HUES64 (cell line): Measurements from ENCODE around the gene CHMP2B.

Experiments
- H3K27ac ChIP-seq: 2 replicates; pipeline ENCODE4 v1.7.0; 2013; ENCODE audit warnings: low read depth, low read length, inconsistent platforms
- H3K27me3 ChIP-seq: 2 replicates; pipeline ENCODE4 v1.6.1; 2013; ENCODE audit warnings: mild to moderate bottlenecking, low read length; ENCODE audit not compliant: insufficient read depth
- H3K36me3 ChIP-seq: 2 replicates; pipeline ENCODE4 v1.6.1; 2013; ENCODE audit warnings: mild to moderate bottlenecking, low read length; ENCODE audit not compliant: insufficient read depth
- H3K4me1 ChIP-seq: 2 replicates; pipeline ENCODE4 v1.6.1; 2013; ENCODE audit warnings: mild to moderate bottlenecking, low read length, moderate library complexity; ENCODE audit not compliant: insufficient read depth
- H3K4me3 ChIP-seq: 2 replicates; pipeline ENCODE4 v1.5.1; 2013; ENCODE audit warnings: mild to moderate bottlenecking, low read length, moderate library complexity
- H3K9ac ChIP-seq: 2 replicates; pipeline ENCODE4 v1.6.1; 2013; ENCODE audit warnings: mild to moderate bottlenecking, low read depth, low read length
- H3K9me3 ChIP-seq: 2 replicates; pipeline ENCODE4 v1.6.1; 2013; ENCODE audit warnings: low read depth, low read length; ENCODE audit not compliant: insufficient read depth
- WGBS: fragments of 150-250, 120-280 bp; methylation state at CpG from one replicate; pipeline ENCODE4 v1.1.7; 2013; ENCODE audit warnings: missing lambda C conversion rate; 5-methylcytosine and 5-hydroxymethylcytosine counted together

CHMP2B gene

DNA sequence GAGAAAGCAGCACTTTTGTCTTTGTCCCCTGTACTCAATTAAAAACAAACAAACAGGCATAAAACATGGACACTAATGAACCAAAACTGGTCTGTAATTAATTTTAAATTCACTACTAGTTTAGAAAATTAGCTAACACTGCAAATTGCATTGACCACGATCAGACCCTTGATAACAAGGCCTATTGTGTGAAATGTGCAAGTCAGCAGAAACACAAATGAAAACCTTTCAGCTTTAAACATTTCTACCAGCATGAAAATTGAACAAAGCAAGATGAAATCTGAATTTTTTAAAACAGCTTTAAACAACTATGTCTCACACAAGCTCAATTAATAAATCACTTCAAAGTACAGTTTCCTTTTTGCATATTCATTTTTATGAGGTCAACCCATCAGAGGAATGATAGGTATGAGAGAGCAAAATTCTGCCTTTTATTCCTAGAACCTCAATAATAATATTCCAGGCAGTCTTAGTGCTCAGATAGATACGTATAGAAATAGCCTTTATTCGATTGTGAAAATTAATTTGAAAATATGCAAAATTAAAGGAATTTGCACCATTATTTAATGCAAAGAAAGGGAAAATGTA lies 27.0 kb upstream of the CHMP2B start:
- no peak overlapping the region for H3K4me3 ChIP-seq
- H3K27me3 ChIP-seq = no peaks in the 10 kb centered on the region
- 0 out of 2 replicates have a peak, but pooled peaks cover 4% of the 10 kb centered on the region for H3K4me1 ChIP-seq
- no peak overlapping the region for H3K27ac ChIP-seq
- no peaks in the 10 kb centered on the region for H3K36me3 ChIP-seq
- H3K9ac ChIP-seq = no peak overlapping the region
- H3K9me3 ChIP-seq = peaks cover 15% of the 10 kb centered on the region
- WGBS = 95% methylated on average over 1 of the region's 3 CpGs

DNA sequence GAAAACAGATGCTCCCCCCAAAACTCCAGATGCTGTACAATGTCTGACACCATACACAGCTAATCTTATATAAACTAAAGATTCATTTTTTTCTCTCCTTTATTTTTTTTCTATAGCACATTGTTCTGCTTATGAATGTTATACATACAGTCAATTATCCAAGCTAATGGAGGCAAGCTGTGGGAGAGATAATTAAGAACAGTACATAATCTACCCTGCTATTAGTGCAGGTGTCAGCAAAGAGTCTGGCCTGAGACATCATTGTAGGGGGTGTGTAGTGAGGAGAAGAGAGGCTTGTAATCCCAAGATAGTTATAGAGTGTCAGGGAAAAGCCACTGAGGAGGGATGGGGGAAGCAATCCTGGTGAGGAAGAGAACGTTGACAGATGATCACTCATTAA lies 25.4 kb upstream of the CHMP2B start:
- Histone ChIP-seq H3K27me3 (no peaks in the 10 kb centered on the region), H3K9ac (no peak overlapping the region), H3K27ac (no peak overlapping the region), H3K4me3 (no peak overlapping the region), H3K4me1 (peaks cover 10% of the 10 kb centered on the region; the same call in 1 of the 2 replicates), H3K36me3 (no peaks in the 10 kb centered on the region), H3K9me3 (no peaks in the 10 kb centered on the region)
- WGBS = 80% methylated on average over 1 of the region's 1 CpG

DNA sequence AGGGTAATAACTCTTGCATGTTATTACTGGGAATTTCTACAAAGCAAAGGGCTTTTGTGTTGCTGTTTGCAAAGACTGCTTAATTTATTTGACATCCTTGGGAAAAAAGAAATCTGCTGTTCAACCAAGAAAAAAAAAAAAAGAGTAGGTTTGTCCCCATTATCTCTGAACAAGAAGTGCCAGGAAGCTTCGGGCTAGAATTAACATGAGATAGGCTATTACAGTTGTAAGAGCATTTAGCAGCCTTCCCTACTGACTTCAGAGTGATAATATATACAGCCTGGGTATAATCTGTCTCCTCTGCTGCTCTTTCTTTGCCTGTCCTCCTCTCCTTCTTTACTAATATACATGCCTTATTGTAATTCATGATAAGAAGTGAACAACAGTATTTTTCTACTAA lies 23.3 kb upstream of the CHMP2B start:
- Histone ChIP-seq H3K27me3 (no peaks in the 10 kb centered on the region), H3K4me1 (peaks cover 11% of the 10 kb centered on the region; the same call in 1 of the 2 replicates), H3K27ac (no peak overlapping the region), H3K9ac (no peak overlapping the region), H3K9me3 (no peaks in the 10 kb centered on the region), H3K36me3 (no peaks in the 10 kb centered on the region), H3K4me3 (no peak overlapping the region)
- WGBS = 67% methylated on average over 1 of the region's 1 CpG

DNA sequence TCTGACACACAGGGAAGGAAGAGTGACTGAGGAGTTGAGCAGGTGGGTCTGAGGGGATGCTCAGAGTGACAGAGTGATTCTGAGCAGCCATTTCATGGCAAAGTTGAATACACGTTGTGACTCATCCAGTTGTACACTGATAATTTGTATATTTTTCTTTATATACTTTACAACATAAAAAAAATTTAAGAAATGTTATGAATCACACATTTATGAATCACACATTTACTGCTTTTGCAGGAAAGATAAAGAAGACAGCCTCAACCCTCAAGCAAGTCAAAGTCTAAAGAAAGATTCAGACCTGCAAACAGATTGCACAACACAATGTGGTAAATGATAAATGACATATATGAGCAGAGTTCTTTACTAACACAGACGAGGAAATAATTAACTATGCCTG lies 21.0 kb upstream of the CHMP2B start:
- Histone ChIP-seq H3K27me3 (no peaks in the 10 kb centered on the region), H3K36me3 (no peaks in the 10 kb centered on the region), H3K9ac (no peak overlapping the region), H3K9me3 (no peaks in the 10 kb centered on the region), H3K27ac (no peak overlapping the region), H3K4me3 (no peak overlapping the region), H3K4me1 (peaks cover 11% of the 10 kb centered on the region; the same call in 1 of the 2 replicates)
- 100% methylated on average over 1 of the region's 2 CpGs for WGBS

DNA sequence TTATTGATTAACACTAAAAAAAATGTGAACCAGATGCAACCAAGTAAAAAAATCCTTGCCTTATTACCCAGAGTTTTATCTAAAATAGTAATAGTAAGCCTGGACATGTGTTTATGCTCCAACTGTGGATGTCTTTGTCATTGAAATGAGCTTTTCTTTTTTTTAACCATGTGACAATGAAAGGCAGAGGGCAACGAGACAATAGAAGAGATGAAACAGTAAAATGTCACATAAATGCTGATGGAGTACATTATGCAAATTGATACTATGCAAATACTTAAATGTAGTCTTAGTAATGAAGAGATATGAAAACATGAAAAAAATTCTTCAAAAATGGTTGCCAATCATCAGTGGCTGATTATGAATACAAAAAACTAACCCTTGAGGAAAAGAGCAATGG lies 20.5 kb upstream of the CHMP2B start:
- Histone ChIP-seq H3K9ac (no peak overlapping the region), H3K4me1 (peaks cover 11% of the 10 kb centered on the region; the same call in 1 of the 2 replicates), H3K27ac (no peak overlapping the region), H3K4me3 (no peak overlapping the region), H3K27me3 (no peaks in the 10 kb centered on the region), H3K9me3 (no peaks in the 10 kb centered on the region), H3K36me3 (no peaks in the 10 kb centered on the region)
- 100% methylated on average over 1 of the region's 1 CpG for WGBS

DNA sequence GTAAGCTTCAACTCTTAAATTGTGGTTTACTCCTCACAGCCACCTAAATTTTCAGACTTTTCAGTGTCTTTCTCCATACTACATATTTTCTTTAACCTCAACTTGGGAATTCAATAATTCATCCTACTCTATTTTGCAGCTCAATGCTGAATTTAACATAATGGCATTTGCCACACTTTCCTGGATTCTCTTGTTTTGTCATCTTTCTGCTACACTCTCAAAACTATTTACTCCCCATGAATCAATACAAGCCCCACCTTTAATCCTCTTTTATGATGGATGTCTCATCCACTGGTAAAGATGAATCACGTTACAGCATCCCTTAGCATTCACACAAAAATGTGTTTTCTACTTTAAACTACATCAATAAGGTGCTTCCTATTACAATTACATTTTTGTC lies 19.6 kb upstream of the CHMP2B start:
- Histone ChIP-seq H3K27ac (no peak overlapping the region), H3K9ac (no peak overlapping the region), H3K4me1 (peaks cover 11% of the 10 kb centered on the region; the same call in 1 of the 2 replicates), H3K36me3 (no peaks in the 10 kb centered on the region), H3K4me3 (no peak overlapping the region), H3K9me3 (no peaks in the 10 kb centered on the region), H3K27me3 (no peaks in the 10 kb centered on the region)
- 81% methylated on average over 1 of the region's 1 CpG for WGBS

DNA sequence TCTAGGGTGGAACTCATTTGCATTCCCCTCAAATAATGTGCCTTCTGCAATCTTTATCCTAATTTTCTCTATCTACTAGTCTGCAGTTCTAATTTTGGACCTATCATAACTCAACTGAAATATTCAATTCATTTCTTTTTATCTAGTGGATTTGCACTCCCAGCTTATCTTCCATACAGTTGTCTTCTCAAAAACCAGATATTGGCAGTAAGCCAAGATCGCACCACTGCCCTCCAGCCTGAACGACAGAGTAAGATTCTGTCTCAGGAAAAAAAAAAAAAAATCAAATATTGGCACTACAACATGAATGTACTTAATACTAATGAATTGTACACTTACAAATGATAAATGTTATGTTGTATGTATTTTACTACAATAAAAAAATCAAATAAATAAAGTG lies 18.0 kb upstream of the CHMP2B start:
- no peaks in the 10 kb centered on the region for H3K9me3 ChIP-seq
- no peaks in the 10 kb centered on the region for H3K27me3 ChIP-seq
- no peak overlapping the region for H3K4me3 ChIP-seq
- no peak overlapping the region for H3K27ac ChIP-seq
- H3K9ac ChIP-seq = no peak overlapping the region
- H3K36me3 ChIP-seq = no peaks in the 10 kb centered on the region
- WGBS = 90% methylated on average over 2 of the region's 2 CpGs
- H3K4me1 ChIP-seq = peaks cover 7% of the 10 kb centered on the region; the same call in 1 of the 2 replicates

DNA sequence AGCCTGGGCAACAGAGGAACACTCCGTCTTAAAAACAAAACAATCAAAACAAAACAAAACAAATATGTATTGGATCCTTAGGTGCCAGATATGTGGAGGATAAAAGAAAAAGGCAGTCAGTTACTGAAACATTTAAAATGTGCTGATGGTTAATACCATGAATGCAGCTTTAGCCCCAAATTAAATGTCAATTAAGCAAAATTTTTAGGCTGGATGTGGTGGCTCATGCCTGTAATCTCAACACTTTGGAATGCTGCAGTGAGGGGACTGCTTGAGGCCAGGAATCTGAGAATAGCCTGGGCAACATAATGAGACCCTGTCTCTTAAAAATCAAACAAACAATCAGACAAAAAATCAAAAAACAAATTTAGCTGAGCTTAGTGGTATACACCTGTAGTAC lies 8.5 kb upstream of the CHMP2B start:
- no peaks in the 10 kb centered on the region for H3K36me3 ChIP-seq
- no peak overlapping the region for H3K27ac ChIP-seq
- no peak overlapping the region for H3K9ac ChIP-seq
- H3K27me3 ChIP-seq = no peaks in the 10 kb centered on the region
- H3K9me3 ChIP-seq = no peaks in the 10 kb centered on the region
- H3K4me3 ChIP-seq = no peak overlapping the region
- no CpG with 5 or more reads among the region's 1 CpG for WGBS
- no peaks in the 10 kb centered on the region for H3K4me1 ChIP-seq

DNA sequence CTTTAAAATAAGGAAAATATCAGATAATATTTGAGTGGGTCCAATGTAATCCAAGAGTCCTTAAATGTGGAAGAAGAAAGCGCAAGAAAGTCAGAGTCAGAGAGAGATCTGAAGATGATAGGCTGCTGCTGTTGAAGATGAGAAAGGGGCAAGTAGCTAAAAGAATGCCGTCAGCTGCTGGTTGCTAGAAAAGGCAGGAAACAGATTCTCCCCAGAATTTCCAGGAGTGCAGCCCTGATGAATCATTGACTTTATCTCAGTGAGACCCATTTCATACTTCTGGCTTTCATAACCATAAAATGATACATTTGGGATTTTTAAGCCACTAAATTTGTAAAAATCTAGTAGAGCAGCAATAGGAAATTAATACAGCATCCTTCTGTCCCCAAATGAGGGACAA lies 7.5 kb upstream of the CHMP2B start:
- Histone ChIP-seq H3K9me3 (no peaks in the 10 kb centered on the region), H3K9ac (no peak overlapping the region), H3K27ac (no peak overlapping the region), H3K4me3 (no peak overlapping the region), H3K4me1 (no peaks in the 10 kb centered on the region), H3K27me3 (no peaks in the 10 kb centered on the region), H3K36me3 (no peaks in the 10 kb centered on the region)
- 89% methylated on average over 2 of the region's 2 CpGs for WGBS

DNA sequence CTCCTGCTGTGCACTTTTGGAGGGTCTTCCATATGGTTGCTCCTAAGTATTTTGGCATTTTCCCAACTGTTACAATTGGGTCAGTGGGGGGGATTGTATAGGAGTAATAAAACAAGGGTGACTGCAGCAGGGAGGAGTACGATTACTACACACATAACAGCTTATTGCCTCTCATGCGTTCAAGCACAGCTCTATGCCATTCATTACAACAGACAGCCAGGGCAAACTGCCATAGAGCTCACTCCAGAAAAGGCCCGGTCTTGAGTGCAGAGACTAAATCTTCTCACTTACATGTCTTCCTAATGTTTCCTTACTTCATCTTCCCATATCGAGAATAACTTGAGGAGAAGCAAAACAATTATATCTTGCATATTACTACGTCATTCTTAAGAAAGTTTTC lies 1.4 kb upstream of the CHMP2B start:
- Histone ChIP-seq H3K27ac (no peak overlapping the region), H3K9me3 (no peaks in the 10 kb centered on the region), H3K36me3 (no peaks in the 10 kb centered on the region), H3K27me3 (no peaks in the 10 kb centered on the region), H3K9ac (no peak overlapping the region), H3K4me1 (peaks cover 16% of the 10 kb centered on the region), H3K4me3 (no peak overlapping the region)
- 92% methylated on average over 5 of the region's 5 CpGs for WGBS

DNA sequence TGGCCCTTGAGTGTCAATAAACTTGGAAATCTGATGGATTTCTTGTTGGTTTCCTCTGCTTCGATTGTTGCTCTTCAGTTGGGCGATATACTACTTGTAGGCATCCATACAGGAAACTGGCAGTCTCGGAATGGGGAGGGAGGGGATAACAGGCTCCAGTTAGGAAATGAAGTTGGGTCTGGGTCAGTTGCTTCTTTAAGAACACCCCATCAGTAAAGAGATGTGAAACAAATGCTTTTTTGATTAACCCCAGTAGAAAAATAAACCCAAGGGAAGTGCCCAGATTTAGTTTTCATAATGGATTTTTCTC lies 681 bp downstream of the CHMP2B start:
- Histone ChIP-seq H3K27ac (peak overlapping the region; percentile 89), H3K4me1 (peaks cover 23% of the 10 kb centered on the region), H3K9me3 (no peaks in the 10 kb centered on the region), H3K4me3 (peak overlapping the region; percentile 96), H3K27me3 (no peaks in the 10 kb centered on the region), H3K36me3 (no peaks in the 10 kb centered on the region), H3K9ac (peak overlapping the region; percentile 92)
- WGBS = 1% methylated on average over 3 of the region's 3 CpGs

DNA sequence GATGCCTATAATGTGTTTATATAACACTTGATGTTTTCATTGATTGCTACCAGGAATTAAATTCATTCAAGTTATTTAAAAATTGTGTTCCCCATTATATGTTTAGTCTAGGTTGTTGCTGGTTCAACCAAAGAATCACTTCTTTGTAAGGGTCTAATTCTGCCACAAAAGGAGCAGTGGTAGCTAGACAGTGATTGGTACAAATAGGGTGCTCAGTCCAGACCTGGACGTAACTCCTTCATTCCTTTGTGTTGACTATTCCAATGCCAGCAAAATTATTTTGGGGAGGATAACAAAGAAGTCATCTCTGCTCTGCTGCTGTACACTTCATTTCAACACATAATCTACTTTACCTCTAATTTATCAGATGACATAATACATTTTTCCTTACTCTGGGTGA lies 1.2 kb downstream of the CHMP2B start:
- peaks cover 29% of the 10 kb centered on the region for H3K4me1 ChIP-seq
- WGBS = 74% methylated on average over 1 of the region's 1 CpG
- H3K27me3 ChIP-seq = no peaks in the 10 kb centered on the region
- H3K4me3 ChIP-seq = peak overlapping the region; percentile 96
- no peaks in the 10 kb centered on the region for H3K36me3 ChIP-seq
- no peaks in the 10 kb centered on the region for H3K9me3 ChIP-seq
- H3K27ac ChIP-seq = no peak overlapping the region
- peak overlapping the region; percentile 8; the same call in 1 of the 2 replicates for H3K9ac ChIP-seq
